Left ventricle myocardium superior (tissue), 1 donor: ENCODE results near the gene LCMT2. TPM values are rescaled to one million over a fixed set of nuclear protein-coding genes. Genes with fewer than 3 reads are reported as not detected.
A peak's percentile ranks its signal among the peaks of the same experiment; 100 is the strongest.

Source experiments
- ATAC-seq: fragments of 200-7000 bp; cut with Tn5 transposase; one replicate; pipeline ENCODE4 v1.9.1; 2020; ENCODE audit warnings: mild to moderate bottlenecking, moderate library complexity
- DNase-seq: peaks from one replicate; pipeline ENCODE4 v3.0.0-alpha.2; 2020
- intact Hi-C: fragments of 100-400 bp; cut with micrococcal nuclease; formaldehyde crosslinking; loops from one replicate; pipeline ENCODE4 v1.11.0; 2022
- long read RNA-seq: library from polyadenylated mRNA; unstranded; transcript quantifications from one replicate; pipeline ENCODE4 v2.0.0, GENCODE V29; 2021
- total RNA-seq: library from RNA; stranded (reverse); fragmentation: NEBNext Ultra II Directional; extraction: Animal tissue kit (Norgen Biotek cat#: 25700); gene quantifications from one replicate; pipeline ENCODE4 v1.2.1, GENCODE V29; 2021
- donor health status: DM: no; HTN: yes; CAD: no; lungs with severe emphysema.

Gene LCMT2
- 4.4 TPM for total RNA-seq
- long read RNA-seq, full-length matches to known transcripts: 2 of 2 reads
- long read RNA-seq, partial matches to known transcripts: 0 of 2 reads
- long read RNA-seq, other reads (novel, unspliced or antisense): 0 of 2 reads

GRCh38 chr15:43329960-43330779 is at the start of gene LCMT2:
TSS of gene LCMT2 (minus strand) at chr15:43330573. CDS start at chr15:43330489, 84 bp downstream.
- ATAC-seq: peak; percentile 97
- DNase-seq: peak; percentile 94
- intact Hi-C loops: no loop called here

DNA sequence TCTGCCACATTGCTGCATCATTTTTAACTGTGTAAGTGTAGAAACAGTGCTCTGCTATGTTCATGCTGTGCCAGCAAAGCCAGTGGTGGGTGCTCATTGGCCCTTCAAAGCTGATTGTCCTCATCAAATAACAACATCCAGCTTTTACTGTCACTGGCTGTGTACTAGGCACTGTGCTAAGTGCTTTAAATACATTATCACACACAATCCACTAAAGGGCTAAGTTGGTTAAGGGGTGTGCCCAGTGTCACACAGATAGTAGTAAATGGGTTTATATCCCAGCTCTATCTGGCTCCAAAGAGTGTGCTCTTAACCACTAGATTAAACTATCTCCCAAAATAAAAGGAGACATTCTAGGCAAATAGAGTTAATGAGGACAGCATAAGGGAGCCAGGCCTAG is 48.2 kb upstream of the LCMT2 start:
- DNase-seq (no peak), ATAC-seq (no peak)
- intact Hi-C loops: no loop called here

GRCh38 chr15:43376017-43376705 is 45.8 kb upstream of the LCMT2 start:
- intact Hi-C loops: no loop called here
- DNase-seq (no peak), ATAC-seq (peak; percentile 28)

DNA sequence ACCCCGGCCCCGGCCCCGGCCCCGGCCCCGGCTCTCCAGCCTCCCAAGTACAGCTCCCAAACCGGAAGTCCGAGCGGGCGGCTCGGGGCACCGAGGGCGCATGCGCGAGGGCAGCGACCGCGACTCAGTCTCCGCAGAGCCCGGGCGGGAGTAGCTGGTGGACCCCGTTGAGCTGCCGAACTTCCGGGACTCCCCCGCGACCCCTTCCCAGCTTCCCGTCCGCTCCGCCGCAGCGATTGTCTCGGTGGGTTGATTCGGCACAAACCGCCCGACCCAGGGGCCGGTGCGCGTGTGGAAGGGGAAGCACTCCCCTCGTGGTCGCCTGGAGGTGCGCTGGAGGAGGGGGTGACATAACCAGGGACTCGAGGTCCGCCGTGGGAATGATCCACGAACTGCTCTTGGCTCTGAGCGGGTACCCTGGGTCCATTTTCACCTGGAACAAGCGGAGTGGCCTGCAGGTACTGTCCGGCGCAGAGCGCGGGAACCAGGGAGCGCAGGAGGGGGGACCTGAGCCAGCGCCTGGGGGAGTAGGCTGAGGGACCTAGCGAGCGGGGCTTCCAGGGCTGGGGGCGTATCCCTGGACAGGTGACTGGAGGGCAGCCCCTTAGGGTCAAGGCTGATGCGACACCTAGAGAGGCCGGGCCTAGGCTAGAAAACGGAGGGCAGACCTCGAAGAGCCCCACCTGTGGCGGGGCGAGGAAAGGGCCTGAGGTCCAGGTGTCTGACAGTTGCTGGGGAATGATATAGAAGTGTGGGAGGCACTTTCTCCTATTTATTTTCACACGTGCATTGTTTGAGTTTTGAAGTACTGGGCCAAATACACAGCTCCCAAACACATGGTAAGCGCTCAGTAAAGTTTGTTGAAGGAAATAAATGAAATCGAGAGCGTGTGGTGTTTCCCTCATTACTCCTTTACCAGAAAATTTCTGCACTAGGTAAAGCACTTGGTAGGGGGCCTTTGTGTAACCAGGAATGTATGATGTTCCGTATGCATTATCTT is 40.9 kb upstream of the LCMT2 start, which contains the start of the genes TUBGCP4 and ZSCAN29:
Gene TUBGCP4, plus strand, starts transcription at position 127 of the 1,000 bp plus-strand sequence. Its CDS starts 254 bp downstream, at position 381.
Gene ZSCAN29, minus strand, starts transcription at position 69 of the 1,000 bp plus-strand sequence. CDS start 1,130 bp downstream, outside the sequence.
- intact Hi-C loops: no loop called here
- DNase-seq: peak; percentile 89
- peak; percentile 98 for ATAC-seq

DNA sequence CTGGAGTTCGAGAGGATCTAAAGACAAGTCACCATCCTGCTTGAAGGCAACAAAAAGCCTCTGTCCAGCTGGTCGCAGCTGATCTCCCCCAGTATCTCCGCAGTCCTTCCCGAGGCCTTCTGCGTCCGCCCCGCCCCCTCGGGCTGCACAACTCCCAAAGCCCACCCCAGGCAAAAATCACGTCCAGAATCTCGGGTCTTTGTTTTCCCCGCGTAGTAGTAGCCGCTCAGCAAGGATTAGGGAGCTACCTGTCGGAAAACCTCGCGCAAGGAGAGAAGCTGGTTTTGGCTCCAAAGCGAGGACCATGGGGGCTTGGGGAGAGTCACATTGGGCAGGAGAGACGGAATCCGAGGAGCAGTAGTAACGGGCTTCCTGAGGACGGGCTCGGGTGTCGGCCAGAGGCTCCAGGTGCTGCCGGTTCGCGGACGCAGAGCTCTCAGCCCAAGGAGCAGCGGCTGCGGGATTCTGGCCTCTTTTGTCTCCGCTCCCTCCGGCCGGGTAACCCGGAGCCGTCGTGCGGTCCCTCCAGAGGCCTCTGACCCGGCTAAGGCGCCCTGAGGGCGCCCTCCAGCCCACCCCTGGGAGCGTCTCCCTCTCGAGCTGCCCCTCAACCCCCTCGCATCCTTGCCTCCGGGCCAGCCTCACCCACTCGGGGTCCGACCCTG is 40.1 kb upstream of the LCMT2 start:
- DNase-seq: peak; percentile 27
- ATAC-seq: peak; percentile 77
- intact Hi-C loops: no loop called here

DNA sequence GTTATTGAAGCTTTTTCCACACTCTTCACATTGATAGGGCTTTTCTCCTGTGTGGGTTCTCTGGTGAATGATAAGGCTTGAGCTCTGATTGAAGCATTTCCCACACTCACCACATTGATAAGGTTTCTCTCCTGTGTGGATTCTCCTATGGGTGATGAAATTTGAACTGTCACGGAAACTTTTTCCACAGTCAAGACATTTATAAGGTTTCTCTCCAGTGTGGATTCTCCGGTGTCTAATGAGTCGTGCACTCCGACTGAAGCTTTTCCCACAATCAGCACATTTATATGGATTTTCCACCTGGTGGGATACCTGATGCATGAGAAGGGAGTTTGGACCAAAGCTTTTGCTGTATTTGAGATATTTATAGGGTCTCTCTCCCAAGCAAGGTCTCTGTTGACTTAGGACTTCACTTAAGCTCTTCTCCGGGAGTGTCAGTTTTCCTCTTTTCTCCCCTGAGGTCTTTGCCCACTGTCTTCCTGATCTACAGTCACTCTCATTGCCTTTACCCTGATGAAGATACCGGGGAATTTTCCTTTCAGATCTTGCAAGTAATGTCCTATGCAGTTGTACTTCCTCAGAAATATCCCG is 31.0 kb upstream of the LCMT2 start:
- intact Hi-C loops: no loop called here
- ATAC-seq (no peak), DNase-seq (no peak)

DNA sequence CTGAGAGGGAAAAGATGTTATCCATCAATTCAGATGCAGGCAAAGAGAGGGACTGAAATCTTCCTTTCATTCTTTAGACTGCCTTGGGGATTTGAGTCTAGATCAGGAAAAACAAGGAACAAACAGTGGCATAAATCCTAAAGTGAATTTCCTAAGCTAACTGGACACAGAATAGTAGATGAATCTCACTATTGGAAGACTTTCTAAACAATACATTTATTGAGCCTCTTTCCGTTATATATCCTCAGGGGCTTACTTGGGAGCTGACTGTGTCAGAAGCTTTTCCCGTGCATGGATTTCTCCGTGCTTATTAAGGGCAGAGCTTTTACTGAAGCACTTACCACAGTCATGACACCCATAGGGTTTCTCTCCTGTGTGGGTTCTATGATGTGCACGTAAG is 30.4 kb upstream of the LCMT2 start:
- ATAC-seq (no peak), DNase-seq (no peak)
- intact Hi-C loops: no loop called here

DNA sequence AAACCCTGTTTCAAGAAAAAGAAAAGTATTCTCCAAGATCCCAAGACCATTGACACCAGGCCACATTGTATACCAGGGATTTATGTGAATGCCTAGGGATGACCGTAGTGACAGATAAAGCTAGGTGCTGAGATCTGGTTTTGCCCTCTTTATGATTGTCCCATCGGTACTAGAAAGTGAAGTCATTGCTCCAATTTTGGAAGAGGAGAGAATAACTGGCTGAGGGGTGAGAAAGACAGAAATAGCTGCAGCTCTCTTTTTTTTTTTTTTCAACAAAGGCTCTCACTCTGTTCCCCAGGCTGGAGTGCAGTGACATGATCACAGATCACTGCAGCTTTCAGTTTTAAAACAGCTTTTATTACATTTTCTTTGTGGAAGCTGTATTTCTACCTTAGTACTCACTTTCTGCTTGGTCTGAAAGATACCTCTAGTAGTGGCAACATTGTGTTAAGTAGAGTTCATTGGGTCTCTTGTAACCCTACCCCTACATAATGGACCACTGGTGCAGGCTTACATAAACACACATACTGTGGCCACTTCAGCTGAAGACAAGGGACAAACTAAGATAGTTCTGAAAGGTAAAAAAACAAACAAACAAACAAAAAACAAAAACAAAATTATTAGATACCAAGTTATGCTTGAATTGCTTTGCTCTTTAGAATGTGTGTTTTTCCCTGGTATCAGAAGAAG is 22.5 kb upstream of the LCMT2 start:
- intact Hi-C loops: no loop called here
- ATAC-seq (peak; percentile 89), DNase-seq (no peak)

DNA sequence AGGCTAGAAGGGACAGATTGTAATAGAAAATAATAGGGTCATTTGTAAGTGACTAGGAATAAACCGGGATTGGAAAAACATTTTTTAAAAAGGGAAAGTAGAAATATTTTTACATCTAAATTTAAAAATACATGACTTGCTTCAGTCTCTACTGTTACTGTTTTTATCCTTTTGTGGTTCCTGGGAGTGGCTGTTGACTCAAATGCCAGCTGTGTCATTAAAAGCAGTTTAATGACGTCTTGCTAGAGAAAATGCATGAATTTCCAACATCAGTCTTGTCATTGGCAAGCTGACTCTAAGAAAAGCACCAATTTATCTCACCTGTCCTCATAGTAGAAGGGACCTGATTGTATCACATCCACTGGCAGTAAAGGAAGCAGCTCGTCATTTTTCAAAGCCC is 16.7 kb upstream of the LCMT2 start:
- no peak for ATAC-seq
- no peak for DNase-seq
- intact Hi-C loops: no loop called here

- DNase-seq: no peak
- no peak for ATAC-seq
- intact Hi-C loops: no loop called here
Observed at GRCh38 chr15:43346305-43346704, 15.9 kb upstream of the LCMT2 start.

GRCh38 chr15:43330780-43331087 is 361 bp upstream of the LCMT2 start:
- intact Hi-C loops: no loop called here
- DNase-seq (no peak), ATAC-seq (no peak)

DNA sequence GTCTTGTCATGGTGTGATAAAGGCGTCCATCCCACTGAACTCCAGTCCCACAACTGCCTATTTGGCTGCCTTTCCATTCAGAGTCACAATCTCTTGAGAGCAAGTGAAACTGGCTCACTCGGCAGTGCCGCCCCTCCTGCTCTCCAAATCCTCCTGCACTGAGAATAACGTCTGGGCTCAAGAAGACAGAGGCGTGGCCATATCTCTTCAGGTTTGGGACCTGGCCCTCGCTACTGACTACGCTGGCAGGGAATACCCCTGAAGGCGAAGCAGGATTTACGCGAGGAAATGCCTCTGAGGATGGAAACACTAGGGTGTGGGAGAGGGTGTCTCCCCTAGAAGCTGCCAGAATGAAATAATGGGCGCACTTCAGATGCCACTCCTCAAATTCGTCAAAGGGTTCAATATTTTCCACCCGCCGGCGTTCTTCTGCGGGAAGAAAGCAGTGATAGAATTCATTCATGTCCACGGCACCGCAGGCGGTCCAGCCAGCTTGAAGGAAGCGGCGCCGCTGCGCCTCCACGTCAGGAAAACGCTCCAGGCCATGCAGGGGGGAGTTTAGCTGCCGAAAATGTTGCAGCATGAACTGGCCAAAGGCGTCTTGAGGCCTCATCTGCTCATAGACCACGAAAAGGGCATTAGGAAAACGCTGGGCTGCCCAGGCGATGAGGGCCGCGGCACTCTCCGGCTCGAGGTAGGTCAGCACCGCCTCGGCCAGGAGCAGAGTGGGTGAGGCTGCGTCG is 985 bp downstream of the LCMT2 start:
- DNase-seq (peak; percentile 53), ATAC-seq (peak; percentile 25)
- intact Hi-C loops: no loop called here

- no peak for ATAC-seq
Observed at GRCh38 chr15:43325039-43325684, 5.2 kb downstream of the LCMT2 start.

GRCh38 chr15:43318990-43319771 is 11.2 kb downstream of the LCMT2 start:
- intact Hi-C loops: no loop called here
- DNase-seq (no peak), ATAC-seq (no peak)

More at GRCh38 chr15:43325039-43325684, 5.2 kb downstream of the LCMT2 start:
- DNase-seq: no peak
- intact Hi-C loops: no loop called here

- ATAC-seq: no peak
- no peak for DNase-seq
- intact Hi-C loops: no loop called here
Observed at GRCh38 chr15:43317566-43318184, 12.7 kb downstream of the LCMT2 start.
